Left lung (tissue), 10 donors: ENCODE data around the gene KIF19. TPM values are rescaled to one million over a fixed set of nuclear protein-coding genes. Genes with fewer than 3 reads are reported as not detected.

Experiments used
- ATAC-seq: fragments of 200-7000 bp; cut with Tn5 transposase; one replicate; pipeline ENCODE4 v1.9.1; 2020; ENCODE audit warnings: moderate library complexity
- DNase-seq, 4 donors: peaks; one replicate each; pipeline ENCODE4 v3.0.0-alpha.2; 2013 to 2020
- H3K27ac ChIP-seq, 2 donors: fragments of 200-600 bp; sonication (generic) in 1 of 2; one replicate each; pipeline versions ENCODE4 v1.5.0 to v1.8.0; 2020 to 2021
- H3K27me3 ChIP-seq, 2 donors: fragments of 200-600 bp; sonication (generic) in 1 of 2; one replicate each; pipeline versions ENCODE4 v1.5.0 to v1.8.0; 2020 to 2021
- H3K36me3 ChIP-seq, 2 donors: fragments of 200-600 bp; sonication (generic) in 1 of 2; one replicate each; pipeline versions ENCODE4 v1.5.0 to v1.8.0; 2020 to 2021
- H3K4me1 ChIP-seq, 2 donors: fragments of 200-600 bp; one replicate each; pipeline ENCODE4 v1.8.0; 2021
- H3K4me3 ChIP-seq, 2 donors: fragments of 200-600 bp; sonication (generic) in 1 of 2; one replicate each; pipeline versions ENCODE4 v1.5.0 to v1.8.0; 2020 to 2021; ENCODE audit warnings: mild to moderate bottlenecking in 1 of 2
- H3K9me3 ChIP-seq, 2 donors: fragments of 200-600 bp; sonication (generic) in 1 of 2; one replicate each; pipeline versions ENCODE4 v1.5.0 to v1.8.0; 2020 to 2021
- CTCF ChIP-seq, 2 donors: fragments of 200-600 bp; sonication (generic) in 1 of 2; IDR thresholded peaks; one replicate each; pipeline versions ENCODE4 v1.5.0 to v1.8.0; 2021; ENCODE audit warnings: antibody characterized with exemption in 2 of 2
- intact Hi-C, 2 donors: fragments of 100-400 bp; cut with DNase I; formaldehyde crosslinking; loops; one replicate each; pipeline versions ENCODE4 v1.11.2 to v1.14.2; 2022
- polyA plus RNA-seq, 6 donors: library from polyadenylated mRNA; unstranded; fragments of 120-200 nt; gene quantifications; one replicate each; pipeline ENCODE4 v1.2.1, GENCODE V29; 2013; ENCODE audit not compliant: insufficient read length in 6 of 6
- total RNA-seq, 2 donors: library from RNA; stranded (reverse); fragmentation: NEBNext Ultra II Directional; extraction: Animal tissue kit (Norgen Biotek cat#: 25700); gene quantifications; one replicate each; pipeline ENCODE4 v1.2.1, GENCODE V29; 2021
- donor health status: DM: no; HTN: yes; CAD: no.
- donor health status: DM: no; HTN: no; CAD: no.

Gene KIF19
- total and polyA plus RNA-seq, 8 donors = 0.61 to 2.6 (median 1.5) TPM; not detected in 1

GRCh38 chr17:74356646-74357465 lies 30.8 kb downstream of the KIF19 start:
- no peak for DNase-seq
- no peak for TF ChIP-seq CTCF (IDR thresholded peaks at IDR 0.05)
- Histone ChIP-seq H3K4me1 (peaks cover 0 to 9% of the 10 kb centered on the region in 2 donors), H3K27me3 (peaks cover 68 to 100% of the 10 kb centered on the region in 2 donors), H3K4me3 (no peak overlapping the region), H3K36me3 (no peaks in the 10 kb centered on the region), H3K9me3 (no peaks in the 10 kb centered on the region), H3K27ac (no peak overlapping the region)
- no peak for ATAC-seq
- intact Hi-C loops = loop anchor here in 1 of 2 donors (10.0 kb wide), 2 partner anchors 52 to 152 kb away; partner anchors contain the start of gene RPL38

GRCh38 chr17:74357466-74357809 lies 31.4 kb downstream of the KIF19 start:
- no peak for DNase-seq
- Histone ChIP-seq H3K27me3 (peaks cover 68 to 100% of the 10 kb centered on the region in 2 donors), H3K9me3 (no peaks in the 10 kb centered on the region), H3K4me1 (peaks cover 0 to 9% of the 10 kb centered on the region in 2 donors), H3K36me3 (no peaks in the 10 kb centered on the region), H3K4me3 (no peak overlapping the region), H3K27ac (no peak overlapping the region)
- intact Hi-C loops = loop anchor here in 1 of 2 donors (10.0 kb wide), 2 partner anchors 53 to 153 kb away; partner anchors contain the start of gene RPL38
- no peak for ATAC-seq
- TF ChIP-seq CTCF (IDR thresholded peaks at IDR 0.05) = no peak

GRCh38 chr17:74358697-74359096 lies 32.7 kb downstream of the KIF19 start:
- peaks cover 63 to 96% of the 10 kb centered on the region in 2 donors for H3K27me3 ChIP-seq
- TF ChIP-seq CTCF (IDR thresholded peaks at IDR 0.05) = no peak
- intact Hi-C loops = loop anchor here in 1 of 2 donors (10.0 kb wide), 2 partner anchors 54 to 154 kb away; partner anchors contain the start of gene RPL38

GRCh38 chr17:74359916-74360315 lies 33.9 kb downstream of the KIF19 start:
- DNase-seq (no peak), ATAC-seq (no peak)
- peaks cover 52 to 83% of the 10 kb centered on the region in 2 donors for H3K27me3 ChIP-seq

More at GRCh38 chr17:74358697-74359096, 32.7 kb downstream of the KIF19 start:
- no peak for ATAC-seq
- Histone ChIP-seq H3K4me3 (no peak overlapping the region), H3K4me1 (peaks cover 0 to 9% of the 10 kb centered on the region in 2 donors), H3K36me3 (no peaks in the 10 kb centered on the region), H3K9me3 (no peaks in the 10 kb centered on the region), H3K27ac (no peak overlapping the region)
- DNase-seq = no peak

More at GRCh38 chr17:74359916-74360315, 33.9 kb downstream of the KIF19 start:
- H3K36me3 ChIP-seq = no peaks in the 10 kb centered on the region
- no peak for TF ChIP-seq CTCF (IDR thresholded peaks at IDR 0.05)
- H3K9me3 ChIP-seq = no peaks in the 10 kb centered on the region
- no peak overlapping the region for H3K4me3 ChIP-seq
- H3K4me1 ChIP-seq = peaks cover 0 to 9% of the 10 kb centered on the region in 2 donors
- no peak overlapping the region for H3K27ac ChIP-seq
- intact Hi-C loops = loop anchor here in 1 of 2 donors (10.0 kb wide), 2 partner anchors 55 to 155 kb away; partner anchors contain the start of gene RPL38
